B cell (primary cell): Measurements from ENCODE around the gene FANCC. TPM values are rescaled to one million over a fixed set of nuclear protein-coding genes. Genes with fewer than 3 reads are reported as not detected.

Source experiments
- ATAC-seq: fragments of 200-7000 bp; cut with Tn5 transposase; one replicate; pipeline ENCODE4 v1.10.0; 2021; ENCODE audit warnings: low read depth, mild to moderate bottlenecking, moderate number of reproducible peaks, moderate library complexity
- CTCF ChIA-PET: fragments of 350-600 bp; sonication (Branson Sonifier 250); formaldehyde crosslinking; loops from one replicate; lab custom pipeline; 2021; ENCODE audit warnings: antibody characterized with exemption, inconsistent platforms; lab: Charles Lee
- POLR2A ChIA-PET: fragments of 350-600 bp; sonication (Branson Sonifier 250); formaldehyde crosslinking; loops from one replicate; lab custom pipeline; 2021; ENCODE audit warnings: antibody characterized with exemption; lab: Charles Lee
- DNase-seq: peaks from one replicate; pipeline ENCODE4 v3.0.0; 2013
- H2AFZ ChIP-seq: 2 replicates; pipeline ENCODE4 v1.6.1; 2012; ENCODE audit warnings: mild to moderate bottlenecking, low read depth, low read length; ENCODE audit not compliant: insufficient read depth, poor library complexity, severe bottlenecking
- H3K27ac ChIP-seq, 2 donors: 1 replicate in 1 of 2; 2 replicates in 1 of 2; pipeline ENCODE4 v1.5.1; 2012 to 2013; ENCODE audit warnings: low read length in 2 of 2, mild to moderate bottlenecking in 2 of 2, moderate library complexity in 1 of 2
- H3K27me3 ChIP-seq, 4 experiments: fragments of 200-600 bp in 1 of 4; sonication (generic) in 1 of 4; replicated peaks in 1 of 4; 1 replicate in 2 of 4; 2 replicates in 2 of 4; pipeline versions ENCODE4 v1.6.1 to v1.7.0; 2013 to 2016; ENCODE audit warnings: low read length in 3 of 4, mild to moderate bottlenecking in 2 of 4, mixed read lengths in 1 of 4, moderate library complexity in 1 of 4; ENCODE audit not compliant: insufficient read depth in 4 of 4, control insufficient read depth in 3 of 4; ENCODE audit errors: control extremely low read depth in 1 of 4
- H3K36me3 ChIP-seq, 2 experiments: replicated peaks in 1 of 2; 1 replicate in 1 of 2; 2 replicates in 1 of 2; pipeline versions ENCODE4 v1.6.1 to v1.7.1; 2013; ENCODE audit warnings: low read length in 1 of 2; ENCODE audit not compliant: insufficient read depth in 2 of 2, control insufficient read depth in 1 of 2; ENCODE audit errors: control extremely low read depth in 1 of 2, extremely low read depth in 1 of 2
- H3K4me1 ChIP-seq, 2 donors: fragments of 200-600 bp in 1 of 2; sonication (generic) in 1 of 2; 1 replicate in 1 of 2; 2 replicates in 1 of 2; pipeline versions ENCODE4 v1.5.1 to v1.6.1; 2013 to 2017; ENCODE audit warnings: low read length in 2 of 2; ENCODE audit not compliant: control insufficient read depth in 2 of 2, insufficient read depth in 2 of 2
- H3K4me2 ChIP-seq: replicated peaks from 2 replicates; pipeline ENCODE3; 2012; ENCODE audit warnings: mild to moderate bottlenecking, low read depth, low read length; ENCODE audit not compliant: poor library complexity, severe bottlenecking
- H3K4me3 ChIP-seq, 5 experiments: fragments of 200-600 bp in 1 of 5; sonication (generic) in 1 of 5; 1 replicate in 3 of 5; 2 replicates in 2 of 5; pipeline versions ENCODE4 v1.5.1 to v1.7.0; 2011 to 2016; ENCODE audit warnings: low read length in 4 of 5, mild to moderate bottlenecking in 4 of 5, low read depth in 2 of 5, control low read depth in 1 of 5, moderate library complexity in 1 of 5; ENCODE audit not compliant: insufficient read depth in 1 of 5; ENCODE audit errors: control extremely low read depth in 1 of 5, extremely low read depth in 1 of 5
- H3K79me2 ChIP-seq: fragments of 200-600 bp; sonication (generic); one replicate; pipeline ENCODE4 v1.6.0; 2016; ENCODE audit warnings: low read length; ENCODE audit not compliant: control insufficient read depth, insufficient read depth
- H3K9ac ChIP-seq: fragments of 200-600 bp; sonication (generic); 2 replicates; pipeline ENCODE4 v1.6.1; 2017; ENCODE audit warnings: mild to moderate bottlenecking, low read length, moderate library complexity
- H3K9me3 ChIP-seq, 3 donors: one replicate each; pipeline versions ENCODE4 v1.6.1 to v1.7.1; 2013; ENCODE audit warnings: low read length in 2 of 3; ENCODE audit not compliant: control insufficient read depth in 2 of 3, insufficient read depth in 1 of 3; ENCODE audit errors: control extremely low read depth in 1 of 3
- H4K20me1 ChIP-seq: 2 replicates; pipeline ENCODE4 v1.6.0; 2012; ENCODE audit warnings: mild to moderate bottlenecking, low read length; ENCODE audit not compliant: insufficient read depth, control insufficient read depth, poor library complexity, severe bottlenecking
- H3K27ac Mint-ChIP-seq: one replicate; pipeline ENCODE4 v1.8.0; 2021; ENCODE audit warnings: mixed read lengths
- H3K27me3 Mint-ChIP-seq: one replicate; pipeline ENCODE4 v1.8.0; 2021; ENCODE audit warnings: mixed read lengths
- H3K4me1 Mint-ChIP-seq: one replicate; pipeline ENCODE4 v1.8.0; 2021; ENCODE audit warnings: mixed read lengths
- H3K4me3 Mint-ChIP-seq: one replicate; pipeline ENCODE4 v1.8.0; 2021; ENCODE audit warnings: mixed read lengths
- H3K9me3 Mint-ChIP-seq: one replicate; pipeline ENCODE4 v1.8.0; 2022; ENCODE audit warnings: mixed read lengths; ENCODE audit not compliant: insufficient read depth
- CTCF ChIP-seq: fragments of 200-600 bp; IDR thresholded peaks from one replicate; pipeline ENCODE4 v1.8.0; 2022; ENCODE audit warnings: antibody characterized with exemption, mild to moderate bottlenecking
- EZH2 ChIP-seq: IDR thresholded peaks from 2 replicates; pipeline ENCODE4 v1.6.1; 2012; ENCODE audit warnings: borderline replicate concordance, low read depth, mild to moderate bottlenecking, moderate library complexity, low read length; ENCODE audit not compliant: insufficient read depth, poor library complexity, severe bottlenecking
- whole genome bisulfite sequencing: methylation state at CpG from one replicate; pipeline ENCODE4 v1.1.5; 2013; ENCODE audit warnings: missing lambda C conversion rate; ENCODE audit not compliant: insufficient coverage; 5-methylcytosine and 5-hydroxymethylcytosine counted together
- intact Hi-C: fragments of 100-400 bp; cut with micrococcal nuclease; formaldehyde crosslinking; loops from one replicate; pipeline ENCODE4 v1.10.0; 2022
- polyA plus RNA-seq: library from polyadenylated mRNA; depleted of rRNA; stranded (reverse); fragments of >200 nt; gene quantifications from 2 replicates; pipeline ENCODE4 v1.2.3, GENCODE V29; 2012
- total RNA-seq, 2 donors: library from RNA; stranded (reverse); fragments of 120-200 nt in 1 of 2; gene quantifications; 1 replicate in 1 of 2; 2 replicates in 1 of 2; pipeline versions ENCODE4 v1.2.3 to v1.2.4, GENCODE V29; 2013 to 2022

FANCC gene
- total and polyA plus RNA-seq, 2 donors (not counting 1 experiment from before 2014, with no cell fraction given) = 1.8 to 11.1 TPM

GRCh38 chr9:95105519-95106287, 211.8 kb downstream of the FANCC start:
- ATAC-seq (no peak), DNase-seq (no peak)
- intact Hi-C loops = no loop called here
- no peak overlapping the region for H3K27ac Mint-ChIP-seq
- Histone ChIP-seq H3K4me1 (no peaks in the 10 kb centered on the region), H3K9ac (no peak overlapping the region), H3K27me3 (no peaks in the 10 kb centered on the region), H3K4me3 (no peak overlapping the region), H3K36me3 (peaks cover 0 to 3% of the 10 kb centered on the region in 2 experiments), H3K9me3 (no peaks in the 10 kb centered on the region), H2AFZ (no peak overlapping the region), H3K27ac (no peak overlapping the region), H3K79me2 (no peaks in the 10 kb centered on the region), H4K20me1 (no peaks in the 10 kb centered on the region), H3K4me2 (no peak overlapping the region)
- no peak for TF ChIP-seq EZH2
- no peak for TF ChIP-seq CTCF
- H3K4me1 Mint-ChIP-seq = no peaks in the 10 kb centered on the region
- H3K4me3 Mint-ChIP-seq = no peak overlapping the region
- ChIA-PET POLR2A (no interaction called here), CTCF (no interaction called here)
- WGBS = 97% methylated on average over 12 of the region's 13 CpGs
- no peaks in the 10 kb centered on the region for H3K9me3 Mint-ChIP-seq
- no peaks in the 10 kb centered on the region for H3K27me3 Mint-ChIP-seq

GRCh38 chr9:95104980-95105379, 212.5 kb downstream of the FANCC start:
- H3K27ac ChIP-seq = no peak overlapping the region
- ChIA-PET CTCF (no interaction called here), POLR2A (no interaction called here)
- no peaks in the 10 kb centered on the region for H3K4me1 ChIP-seq
- no peaks in the 10 kb centered on the region for H3K4me1 Mint-ChIP-seq
- H3K4me2 ChIP-seq = no peak overlapping the region
- no peaks in the 10 kb centered on the region for H3K27me3 ChIP-seq
- no peak overlapping the region for H3K4me3 ChIP-seq
- no peak overlapping the region for H3K9ac ChIP-seq
- H3K79me2 ChIP-seq = no peaks in the 10 kb centered on the region
- DNase-seq = no peak
- no peaks in the 10 kb centered on the region for H3K27me3 Mint-ChIP-seq
- no peak overlapping the region for H3K4me3 Mint-ChIP-seq
- H3K9me3 ChIP-seq = no peaks in the 10 kb centered on the region
- intact Hi-C loops = no loop called here
- TF ChIP-seq EZH2 (no peak), CTCF (no peak)
- H3K27ac Mint-ChIP-seq = no peak overlapping the region
- ATAC-seq = no peak
- no peak overlapping the region for H2AFZ ChIP-seq
- no peaks in the 10 kb centered on the region for H3K9me3 Mint-ChIP-seq
- peaks cover 0 to 3% of the 10 kb centered on the region in 2 experiments for H3K36me3 ChIP-seq
- no peaks in the 10 kb centered on the region for H4K20me1 ChIP-seq
- WGBS = over 99% methylated on average over 10 of the region's 12 CpGs
